HG03571 (cell line): ENCODE data around the gene CACNG7.
"Not testable (repeated sequence)": the region's sequence is repeated elsewhere in the genome, so short reads cannot be mapped to it uniquely, and the experiment has no call there.

Experiments used
- ATAC-seq: cut with Tn5 transposase; IDR thresholded peaks from one replicate; pipeline ENCODE4 v1.9.1; 2021; ENCODE audit not compliant: unreplicated experiment

The CACNG7 gene

GRCh38 chr19:53904909-53905308, 4.2 kb upstream of the CACNG7 start:
- no peak for ATAC-seq

- no peak for ATAC-seq
Measured at GRCh38 chr19:53905787-53906186, 3.3 kb upstream of the CACNG7 start.

- no peak for ATAC-seq
Measured at GRCh38 chr19:53906211-53907192, 2.6 kb upstream of the CACNG7 start.

GRCh38 chr19:53907193-53907581, 1.9 kb upstream of the CACNG7 start:
- no peak for ATAC-seq

GRCh38 chr19:53907690-53908089, 1.4 kb upstream of the CACNG7 start:
- ATAC-seq = no peak

GRCh38 chr19:53908106-53908934, 758 bp upstream of the CACNG7 start:
- no peak for ATAC-seq

GRCh38 chr19:53909471-53910169, 542 bp downstream of the CACNG7 start:
- no peak for ATAC-seq

- ATAC-seq = no peak
Measured at GRCh38 chr19:53910170-53910518, 1.1 kb downstream of the CACNG7 start.

GRCh38 chr19:53912653-53913052, 3.6 kb downstream of the CACNG7 start:
- ATAC-seq = no peak

- ATAC-seq = no peak
Measured at GRCh38 chr19:53915000-53915399, 5.9 kb downstream of the CACNG7 start.

- no peak for ATAC-seq
Measured at GRCh38 chr19:53916004-53916403, 6.9 kb downstream of the CACNG7 start.

- no peak for ATAC-seq
Measured at GRCh38 chr19:53917356-53917755, 8.3 kb downstream of the CACNG7 start.

- no peak for ATAC-seq
Measured at GRCh38 chr19:53927739-53928138, 18.7 kb downstream of the CACNG7 start.

- no peak for ATAC-seq
Measured at GRCh38 chr19:53936029-53936428, 27.0 kb downstream of the CACNG7 start.

GRCh38 chr19:53942001-53942786, 33.1 kb downstream of the CACNG7 start:
- no peak for ATAC-seq

GRCh38 chr19:53944416-53944815, 35.3 kb downstream of the CACNG7 start:
- ATAC-seq = no peak

- ATAC-seq = no peak
Measured at GRCh38 chr19:53944933-53945332, 35.9 kb downstream of the CACNG7 start.

GRCh38 chr19:53945441-53945840, 36.4 kb downstream of the CACNG7 start:
- ATAC-seq = no peak

GRCh38 chr19:53945998-53946397, 36.9 kb downstream of the CACNG7 start:
- no peak for ATAC-seq

- ATAC-seq = no peak
Measured at GRCh38 chr19:53947624-53948023, 38.5 kb downstream of the CACNG7 start.

GRCh38 chr19:53948611-53949010, 39.5 kb downstream of the CACNG7 start:
- not testable (repeated sequence) for ATAC-seq
